A673 (cell line): ENCODE data around the gene TSPEAR. TPM values are rescaled to one million over a fixed set of nuclear protein-coding genes. Genes with fewer than 3 reads are reported as not detected.

ENCODE experiments used
- BruUV-seq: library from RNA; stranded (reverse); fragments of 400-500 nt; replicated peaks from 2 replicates; lab custom pipeline; 2021; lab: Mats Ljungman, UMichigan
- CTCF ChIA-PET: fragments of 300-600 bp; sonication (Branson Sonifier 250); formaldehyde crosslinking; loops from one replicate; lab custom pipeline; 2022; ENCODE audit warnings: antibody characterized with exemption; lab: Charles Lee
- POLR2A ChIA-PET: fragments of 300-600 bp; sonication (Branson Sonifier 250); formaldehyde crosslinking; loops from one replicate; lab custom pipeline; 2022; ENCODE audit warnings: antibody characterized with exemption; ENCODE audit not compliant: low non-redundant PET; lab: Charles Lee
- DNase-seq: peaks from one replicate; pipeline ENCODE4 v3.0.0-alpha.2; 2015; ENCODE audit warnings: low spot score
- H3K27ac ChIP-seq: fragments of 200-600 bp; sonication (generic); 2 replicates; pipeline ENCODE4 v1.5.1; 2016; ENCODE audit warnings: mixed run types, low read depth, mild to moderate bottlenecking, mixed read lengths, antibody characterized with exemption, low read length; ENCODE audit not compliant: poor library complexity, severe bottlenecking
- H3K27me3 ChIP-seq: fragments of 200-600 bp; sonication (generic); replicated peaks from 2 replicates; pipeline ENCODE4 v1.6.1; 2017; ENCODE audit warnings: mixed run types, low read depth, mild to moderate bottlenecking, mixed read lengths, antibody characterized with exemption, low read length; ENCODE audit not compliant: insufficient read depth, poor library complexity
- H3K36me3 ChIP-seq: fragments of 200-600 bp; sonication (generic); 2 replicates; pipeline ENCODE4 v1.6.1; 2016; ENCODE audit warnings: mixed run types, mild to moderate bottlenecking, mixed read lengths, antibody characterized with exemption, low read length; ENCODE audit not compliant: insufficient read depth, poor library complexity, severe bottlenecking
- H3K4me1 ChIP-seq: fragments of 200-600 bp; sonication (generic); 2 replicates; pipeline ENCODE4 v1.6.1; 2017; ENCODE audit warnings: mixed run types, mild to moderate bottlenecking, mixed read lengths, antibody characterized with exemption, low read length; ENCODE audit not compliant: insufficient read depth, poor library complexity, severe bottlenecking
- H3K4me3 ChIP-seq: fragments of 200-600 bp; sonication (generic); 2 replicates; pipeline ENCODE4 v1.5.1; 2016; ENCODE audit warnings: low read depth, mixed run types, mild to moderate bottlenecking, mixed read lengths, low read length; ENCODE audit not compliant: poor library complexity, severe bottlenecking
- H3K9me3 ChIP-seq: fragments of 200-600 bp; sonication (generic); 2 replicates; pipeline ENCODE4 v1.6.1; 2016; ENCODE audit warnings: mixed run types, low read depth, mild to moderate bottlenecking, mixed read lengths, antibody characterized with exemption, low read length; ENCODE audit not compliant: poor library complexity, severe bottlenecking
- EZH2 ChIP-seq: fragments of 200-600 bp; sonication (generic); IDR thresholded peaks from 2 replicates; pipeline ENCODE4 v1.6.1; 2017; ENCODE audit warnings: borderline replicate concordance, low read depth, mild to moderate bottlenecking, mixed read lengths, antibody characterized with exemption, low read length; ENCODE audit not compliant: poor library complexity, severe bottlenecking
- intact Hi-C: fragments of 100-400 bp; cut with micrococcal nuclease; formaldehyde crosslinking; loops from one replicate; pipeline ENCODE4 v1.10.0; 2022; ENCODE audit not compliant: unreplicated experiment
- total RNA-seq: library from RNA; stranded (reverse); gene quantifications from 2 replicates; pipeline ENCODE4 v1.2.3, GENCODE V29; 2021
- TF ChIP-seq, protein P1 (sequence below): fragments of 300-800, 200-600 bp; sonication (generic); conservative IDR thresholded peaks from 2 replicates; pipeline ENCODE4 v1.5.1; 2017; ENCODE audit warnings: low read depth, mild to moderate bottlenecking, antibody characterized with exemption, low read length, moderate library complexity, mixed read lengths

The TSPEAR gene
- total RNA-seq, 1 experiment from 2014 or later, result 8.3 TPM

GRCh38 chr21:44609193-44609592 lies 102.2 kb downstream of the TSPEAR start:
- Histone ChIP-seq H3K27me3 (no peaks in the 10 kb centered on the region), H3K36me3 (no peaks in the 10 kb centered on the region), H3K4me1 (no peaks in the 10 kb centered on the region), H3K9me3 (peaks cover 25% of the 10 kb centered on the region), H3K27ac (no peak overlapping the region), H3K4me3 (no peak overlapping the region)
- intact Hi-C loops, result loop anchor here (10.0 kb wide), 1 partner anchor 64 kb away; the partner anchor contains the start of gene KRTAP10-1
- ChIA-PET CTCF (no interaction called here), POLR2A (no interaction called here)
- TF ChIP-seq EZH2, result no peak
- TF ChIP-seq, protein P1, sequence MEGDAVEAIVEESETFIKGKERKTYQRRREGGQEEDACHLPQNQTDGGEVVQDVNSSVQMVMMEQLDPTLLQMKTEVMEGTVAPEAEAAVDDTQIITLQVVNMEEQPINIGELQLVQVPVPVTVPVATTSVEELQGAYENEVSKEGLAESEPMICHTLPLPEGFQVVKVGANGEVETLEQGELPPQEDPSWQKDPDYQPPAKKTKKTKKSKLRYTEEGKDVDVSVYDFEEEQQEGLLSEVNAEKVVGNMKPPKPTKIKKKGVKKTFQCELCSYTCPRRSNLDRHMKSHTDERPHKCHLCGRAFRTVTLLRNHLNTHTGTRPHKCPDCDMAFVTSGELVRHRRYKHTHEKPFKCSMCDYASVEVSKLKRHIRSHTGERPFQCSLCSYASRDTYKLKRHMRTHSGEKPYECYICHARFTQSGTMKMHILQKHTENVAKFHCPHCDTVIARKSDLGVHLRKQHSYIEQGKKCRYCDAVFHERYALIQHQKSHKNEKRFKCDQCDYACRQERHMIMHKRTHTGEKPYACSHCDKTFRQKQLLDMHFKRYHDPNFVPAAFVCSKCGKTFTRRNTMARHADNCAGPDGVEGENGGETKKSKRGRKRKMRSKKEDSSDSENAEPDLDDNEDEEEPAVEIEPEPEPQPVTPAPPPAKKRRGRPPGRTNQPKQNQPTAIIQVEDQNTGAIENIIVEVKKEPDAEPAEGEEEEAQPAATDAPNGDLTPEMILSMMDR, result no peak
- no peak for DNase-seq
- no TSS peak for BruUV-seq

DNA sequence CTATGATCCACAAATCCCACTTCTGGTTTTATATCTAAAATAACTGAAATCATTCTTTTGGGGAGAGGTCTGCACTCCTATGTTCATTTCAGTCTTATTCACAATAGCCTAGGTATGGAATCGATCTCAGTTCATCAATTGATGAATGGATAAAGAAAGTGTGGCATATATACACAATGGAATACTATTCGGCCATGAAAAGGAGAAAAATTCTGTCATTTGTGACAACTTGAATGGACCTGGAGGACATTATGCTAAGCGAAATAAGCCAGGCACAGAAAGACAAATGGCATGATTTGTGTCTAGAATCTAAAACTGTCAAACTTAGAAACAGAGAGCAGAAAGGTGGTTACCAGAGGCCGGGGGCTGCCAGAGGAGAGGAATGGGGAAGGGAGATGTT lies 104.9 kb downstream of the TSPEAR start:
- no peak overlapping the region for H3K4me3 ChIP-seq
- H3K9me3 ChIP-seq, result peaks cover 20% of the 10 kb centered on the region
- POLR2A ChIA-PET, result no interaction called here
- CTCF ChIA-PET, result no interaction called here
- no peaks in the 10 kb centered on the region for H3K27me3 ChIP-seq
- H3K36me3 ChIP-seq, result no peaks in the 10 kb centered on the region
- H3K27ac ChIP-seq, result no peak overlapping the region
- TF ChIP-seq, protein P1, result no peak
- no peak for TF ChIP-seq EZH2
- BruUV-seq, result no TSS peak
- H3K4me1 ChIP-seq, result no peaks in the 10 kb centered on the region
- intact Hi-C loops, result loop anchor here (10.0 kb wide), 1 partner anchor 62 kb away; the partner anchor contains the start of gene KRTAP10-1
- DNase-seq, result no peak

DNA sequence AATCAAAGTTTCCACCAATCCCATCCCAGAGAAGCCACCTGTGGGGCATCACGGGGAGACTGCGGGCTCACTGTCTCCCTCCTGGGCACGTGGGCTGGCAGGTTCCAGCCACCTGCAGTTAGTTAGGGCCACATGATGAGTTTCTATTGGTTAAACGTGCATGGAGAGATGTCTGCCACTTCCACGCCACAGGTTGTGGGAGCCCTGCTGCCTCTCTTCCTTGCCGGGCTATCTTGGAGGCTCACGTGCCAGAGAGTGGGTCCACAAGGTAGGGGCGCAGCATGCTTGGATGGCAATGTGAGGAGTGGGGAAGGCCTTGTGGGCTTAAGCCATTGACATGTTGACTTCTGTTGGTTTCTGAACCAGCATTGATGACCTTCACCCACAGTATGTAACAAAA lies 107.5 kb downstream of the TSPEAR start:
- intact Hi-C loops, result loop anchor here (10.0 kb wide), 1 partner anchor 59 kb away; the partner anchor contains the start of gene KRTAP10-1
- Histone ChIP-seq H3K4me1 (no peaks in the 10 kb centered on the region), H3K9me3 (no peaks in the 10 kb centered on the region), H3K36me3 (no peaks in the 10 kb centered on the region), H3K27me3 (no peaks in the 10 kb centered on the region), H3K27ac (no peak overlapping the region), H3K4me3 (no peak overlapping the region)
- ChIA-PET CTCF (no interaction called here), POLR2A (no interaction called here)
- DNase-seq, result no peak
- no TSS peak for BruUV-seq
- TF ChIP-seq EZH2, result no peak
- TF ChIP-seq, protein P1, result no peak
